ENCODE data around the gene NRIP2.

NRIP2 gene

DNA sequence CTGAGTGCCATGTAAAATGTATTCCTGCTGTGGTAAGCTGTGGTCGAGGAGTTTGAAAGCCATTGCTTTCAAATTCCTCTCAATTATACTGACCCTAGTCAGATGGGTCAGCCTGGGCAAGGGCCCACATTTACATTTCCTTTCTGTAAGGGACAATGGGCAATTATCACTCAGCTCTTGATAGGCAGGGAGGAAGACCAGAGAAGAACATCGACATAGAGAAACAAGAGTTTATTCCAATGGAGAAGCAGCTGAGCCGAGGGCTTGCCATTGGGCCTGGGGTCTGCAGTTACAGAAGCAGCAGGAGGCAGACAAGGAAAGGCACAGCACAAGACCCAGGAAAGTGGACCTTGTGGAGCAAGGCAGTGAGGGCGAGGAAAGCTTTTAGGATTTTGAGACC is 9.7 kb downstream of the NRIP2 start:
- H3K4me3 ChIP-seq (ENCODE audit: control insufficient read depth, low read depth, low read length), result no peak overlapping the region

DNA sequence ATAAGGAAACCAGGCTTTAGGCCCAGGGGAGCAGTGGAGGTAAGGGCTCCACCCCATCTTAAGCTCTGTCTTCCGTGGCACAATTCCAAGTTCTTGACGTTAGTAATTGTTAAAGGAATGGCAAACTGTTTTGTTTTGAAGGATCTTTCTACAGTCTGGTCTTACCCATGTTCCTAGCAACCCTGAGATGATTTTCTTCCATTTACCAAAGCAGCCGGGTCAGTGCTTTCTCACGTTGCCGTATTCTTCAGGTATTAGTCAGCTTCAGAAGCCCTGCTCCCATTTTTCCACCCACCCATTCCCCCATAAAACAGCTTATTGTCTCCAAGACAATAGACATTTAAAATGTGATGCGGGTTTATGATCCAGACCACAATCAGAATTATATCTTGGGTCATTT is 10.3 kb downstream of the NRIP2 start:
- TF ChIP-seq, protein P1, sequence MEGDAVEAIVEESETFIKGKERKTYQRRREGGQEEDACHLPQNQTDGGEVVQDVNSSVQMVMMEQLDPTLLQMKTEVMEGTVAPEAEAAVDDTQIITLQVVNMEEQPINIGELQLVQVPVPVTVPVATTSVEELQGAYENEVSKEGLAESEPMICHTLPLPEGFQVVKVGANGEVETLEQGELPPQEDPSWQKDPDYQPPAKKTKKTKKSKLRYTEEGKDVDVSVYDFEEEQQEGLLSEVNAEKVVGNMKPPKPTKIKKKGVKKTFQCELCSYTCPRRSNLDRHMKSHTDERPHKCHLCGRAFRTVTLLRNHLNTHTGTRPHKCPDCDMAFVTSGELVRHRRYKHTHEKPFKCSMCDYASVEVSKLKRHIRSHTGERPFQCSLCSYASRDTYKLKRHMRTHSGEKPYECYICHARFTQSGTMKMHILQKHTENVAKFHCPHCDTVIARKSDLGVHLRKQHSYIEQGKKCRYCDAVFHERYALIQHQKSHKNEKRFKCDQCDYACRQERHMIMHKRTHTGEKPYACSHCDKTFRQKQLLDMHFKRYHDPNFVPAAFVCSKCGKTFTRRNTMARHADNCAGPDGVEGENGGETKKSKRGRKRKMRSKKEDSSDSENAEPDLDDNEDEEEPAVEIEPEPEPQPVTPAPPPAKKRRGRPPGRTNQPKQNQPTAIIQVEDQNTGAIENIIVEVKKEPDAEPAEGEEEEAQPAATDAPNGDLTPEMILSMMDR (conservative IDR thresholded peaks at IDR 0.05; ENCODE audit: control insufficient read depth, insufficient read depth, low read depth, low read length), result no peak
- peak; percentile 27 for DNase-seq (ENCODE audit: low read depth)
- H3K4me3 ChIP-seq (ENCODE audit: control insufficient read depth, low read depth, low read length), result no peak overlapping the region

More for the DNA sequence above, 9.7 kb downstream of the NRIP2 start:
- TF ChIP-seq, protein P1 (conservative IDR thresholded peaks at IDR 0.05; ENCODE audit: control insufficient read depth, insufficient read depth, low read depth, low read length), result no peak
- no peak for DNase-seq (ENCODE audit: low read depth)

- no peak for DNase-seq (ENCODE audit: low read depth)
Observed at GRCh38 chr12:2823483-2823882, 11.4 kb downstream of the NRIP2 start.

DNA sequence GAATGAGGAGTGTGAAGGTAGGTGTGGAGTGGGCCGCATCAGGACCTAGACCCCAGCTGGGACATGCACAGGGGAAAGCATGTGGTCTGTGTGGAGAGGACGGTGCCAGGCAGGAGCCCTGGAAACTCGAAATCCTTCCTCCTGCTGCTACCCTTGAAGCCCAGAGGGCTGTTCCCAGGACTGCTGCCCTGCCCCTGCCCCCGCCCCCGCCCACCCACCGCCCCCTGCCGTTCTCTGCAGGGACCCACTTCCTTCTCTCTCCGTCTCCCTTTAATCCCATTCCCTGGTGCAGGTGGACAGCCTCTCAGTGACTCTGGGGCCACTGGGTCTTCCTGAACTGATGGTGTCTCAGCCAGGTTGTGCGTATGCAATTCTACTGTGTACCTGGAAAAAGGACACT is 14.4 kb downstream of the NRIP2 start:
- TF ChIP-seq, protein P1 (conservative IDR thresholded peaks at IDR 0.05; ENCODE audit: control insufficient read depth, insufficient read depth, low read depth, low read length), result no peak
- no peak overlapping the region for H3K4me3 ChIP-seq (ENCODE audit: control insufficient read depth, low read depth, low read length)
- DNase-seq (ENCODE audit: low read depth), result no peak

More at GRCh38 chr12:2823483-2823882, 11.4 kb downstream of the NRIP2 start:
- TF ChIP-seq, protein P1 (conservative IDR thresholded peaks at IDR 0.05; ENCODE audit: control insufficient read depth, insufficient read depth, low read depth, low read length), result no peak
- no peak overlapping the region for H3K4me3 ChIP-seq (ENCODE audit: control insufficient read depth, low read depth, low read length)

DNA sequence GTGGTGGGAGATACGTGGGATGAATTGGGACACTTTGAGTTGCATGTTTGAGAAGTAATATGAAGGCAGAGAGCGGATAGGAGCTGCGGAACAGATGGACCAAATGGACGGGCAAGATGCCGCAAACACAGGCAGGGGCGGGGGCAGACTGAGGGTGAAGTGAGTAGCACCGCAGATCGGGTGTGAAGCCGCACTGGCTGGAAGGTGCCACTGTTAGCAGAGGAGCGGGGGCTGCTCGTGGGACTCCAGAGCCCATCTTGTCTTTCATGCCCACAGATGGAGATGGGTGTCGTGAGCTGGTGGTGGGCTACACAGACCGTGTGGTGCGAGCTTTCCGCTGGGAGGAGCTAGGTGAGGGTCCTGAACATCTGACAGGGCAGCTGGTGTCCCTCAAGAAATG is 15.0 kb downstream of the NRIP2 start:
- no peak overlapping the region for H3K4me3 ChIP-seq (ENCODE audit: control insufficient read depth, low read depth, low read length)
- TF ChIP-seq, protein P1 (conservative IDR thresholded peaks at IDR 0.05; ENCODE audit: control insufficient read depth, insufficient read depth, low read depth, low read length), result no peak
- no peak for DNase-seq (ENCODE audit: low read depth)

- H3K4me3 ChIP-seq (ENCODE audit: control insufficient read depth, low read depth, low read length), result peak overlapping the region; percentile 95
- TF ChIP-seq, protein P1 (conservative IDR thresholded peaks at IDR 0.05; ENCODE audit: control insufficient read depth, insufficient read depth, low read depth, low read length), result peak; percentile 87
- DNase-seq (ENCODE audit: low read depth), result peak; percentile 73
Observed at GRCh38 chr12:2813214-2814185, 21.3 kb downstream of the NRIP2 start.
